PFSK-1 (cell line): ENCODE data around the gene MOB1B.

Experiments used
- POLR2AphosphoS5 ChIP-seq: IDR thresholded peaks from 2 replicates; pipeline ENCODE4 v1.6.1; 2012; ENCODE audit warnings: low read depth, mild to moderate bottlenecking, control low read depth, low read length, moderate library complexity
- SIN3A ChIP-seq: IDR thresholded peaks from 2 replicates; pipeline ENCODE4 v1.6.1; 2012; ENCODE audit warnings: mild to moderate bottlenecking, low read length, moderate library complexity, borderline replicate concordance; ENCODE audit not compliant: insufficient read depth

DNA sequence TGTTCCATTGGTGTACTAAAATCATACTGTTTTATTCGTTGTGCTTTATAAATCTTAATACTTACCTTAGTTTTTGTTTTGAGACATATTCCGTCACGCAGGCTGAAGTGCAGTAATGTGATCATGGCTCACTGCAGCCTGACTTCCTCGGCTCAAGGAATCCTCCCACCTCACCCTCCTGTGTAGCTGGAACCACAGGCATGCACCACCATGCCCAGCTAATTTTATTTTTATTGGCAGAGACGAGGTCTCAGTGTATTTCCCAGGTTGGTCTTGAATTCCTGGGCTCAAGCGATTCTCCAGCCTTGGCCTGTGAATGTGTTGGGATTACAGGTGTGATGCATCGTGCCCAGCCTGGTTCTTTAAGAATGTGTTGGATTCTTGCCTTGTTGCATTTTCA is 66.9 kb downstream of the MOB1B start:
- TF ChIP-seq POLR2AphosphoS5 (no peak), SIN3A (no peak)
